ENCODE results near the gene CDK14.

The CDK14 gene

DNA sequence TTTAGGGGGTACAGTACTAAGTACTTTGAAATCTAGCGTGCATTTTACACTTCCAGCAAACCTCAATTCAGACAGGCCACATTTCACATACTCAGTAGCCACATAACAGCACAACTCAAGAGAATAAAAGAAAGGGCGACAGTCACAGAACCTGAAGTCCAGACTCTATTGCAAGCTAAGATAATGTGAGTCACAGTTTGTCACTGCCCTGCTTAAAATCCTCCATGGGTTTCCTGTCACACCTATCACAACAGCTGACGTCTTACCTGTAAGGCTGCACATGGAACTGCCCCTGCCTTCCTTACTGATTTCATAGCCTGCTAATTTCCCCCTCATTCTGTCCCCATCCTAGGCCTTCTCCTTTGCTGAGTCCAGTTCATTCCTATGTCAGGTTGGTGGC lies 16.1 kb upstream of the CDK14 start:
- no peak for TF ChIP-seq CTCF (IDR thresholded peaks at IDR 0.05; ENCODE audit: extremely low read depth, insufficient read depth, missing control alignments)
- no peak for DNase-seq (ENCODE audit: low spot score)
- in situ Hi-C loops (cut with MboI; ENCODE audit: low pct_unique_long_range_greater_than_20kb, low sequenced_read_pairs, unreplicated experiment): no loop called here

- in situ Hi-C loops (cut with MboI; ENCODE audit: low pct_unique_long_range_greater_than_20kb, low sequenced_read_pairs, unreplicated experiment): no loop called here
- no peak for DNase-seq (ENCODE audit: low spot score)
- no peak for TF ChIP-seq CTCF (IDR thresholded peaks at IDR 0.05; ENCODE audit: extremely low read depth, insufficient read depth, missing control alignments)
Measured at GRCh38 chr7:90582164-90582563, 14.0 kb upstream of the CDK14 start.

- DNase-seq (ENCODE audit: low spot score): no peak
- in situ Hi-C loops (cut with MboI; ENCODE audit: low pct_unique_long_range_greater_than_20kb, low sequenced_read_pairs, unreplicated experiment): no loop called here
- no peak for TF ChIP-seq CTCF (IDR thresholded peaks at IDR 0.05; ENCODE audit: extremely low read depth, insufficient read depth, missing control alignments)
Measured at GRCh38 chr7:90584378-90584777, 11.7 kb upstream of the CDK14 start.

DNA sequence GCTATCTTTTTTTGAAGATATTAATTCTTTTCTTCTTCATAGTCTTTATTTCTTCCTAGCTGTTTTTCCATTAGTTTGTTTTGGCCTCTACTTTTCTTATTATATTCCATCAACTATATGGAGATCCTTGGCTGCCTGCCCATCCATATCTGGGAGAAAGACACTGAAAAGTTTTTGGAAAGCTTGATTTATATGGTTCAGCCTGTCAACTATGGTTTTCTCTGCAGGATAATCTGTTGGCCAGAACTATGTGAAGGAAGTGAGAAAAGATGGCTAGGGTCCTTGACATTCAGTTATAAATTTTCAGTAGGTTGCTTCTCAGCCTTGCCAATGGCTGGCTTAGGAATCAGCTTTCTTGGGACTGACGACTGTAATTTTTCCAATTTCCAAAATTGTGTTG lies 10.0 kb upstream of the CDK14 start:
- no peak for TF ChIP-seq CTCF (IDR thresholded peaks at IDR 0.05; ENCODE audit: extremely low read depth, insufficient read depth, missing control alignments)
- in situ Hi-C loops (cut with MboI; ENCODE audit: low pct_unique_long_range_greater_than_20kb, low sequenced_read_pairs, unreplicated experiment): no loop called here
- DNase-seq (ENCODE audit: low spot score): no peak

DNA sequence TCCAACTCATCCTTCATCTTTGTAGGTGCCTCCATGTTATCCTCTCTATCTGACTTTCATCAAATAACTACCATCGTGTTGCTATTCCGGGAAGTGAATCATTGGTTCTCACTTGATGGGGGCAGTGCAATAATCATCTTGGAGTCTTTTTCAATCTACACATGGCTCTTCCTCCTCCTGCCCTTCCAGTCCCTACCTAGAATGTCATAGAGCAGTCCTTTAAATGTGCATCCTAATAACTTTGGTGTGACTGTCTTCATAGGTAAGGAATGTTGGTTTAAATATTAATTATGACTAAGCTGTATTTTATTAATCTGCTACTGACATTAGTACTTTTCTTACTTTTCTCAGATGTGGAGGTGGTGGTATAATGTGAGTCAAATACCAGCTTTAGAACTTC lies 8.4 kb upstream of the CDK14 start:
- no peak for TF ChIP-seq CTCF (IDR thresholded peaks at IDR 0.05; ENCODE audit: extremely low read depth, insufficient read depth, missing control alignments)
- DNase-seq (ENCODE audit: low spot score): no peak
- in situ Hi-C loops (cut with MboI; ENCODE audit: low pct_unique_long_range_greater_than_20kb, low sequenced_read_pairs, unreplicated experiment): no loop called here

- in situ Hi-C loops (cut with MboI; ENCODE audit: low pct_unique_long_range_greater_than_20kb, low sequenced_read_pairs, unreplicated experiment): no loop called here
- TF ChIP-seq CTCF (IDR thresholded peaks at IDR 0.05; ENCODE audit: extremely low read depth, insufficient read depth, missing control alignments): no peak
Measured at GRCh38 chr7:90592033-90592432, 4.1 kb upstream of the CDK14 start.

DNA sequence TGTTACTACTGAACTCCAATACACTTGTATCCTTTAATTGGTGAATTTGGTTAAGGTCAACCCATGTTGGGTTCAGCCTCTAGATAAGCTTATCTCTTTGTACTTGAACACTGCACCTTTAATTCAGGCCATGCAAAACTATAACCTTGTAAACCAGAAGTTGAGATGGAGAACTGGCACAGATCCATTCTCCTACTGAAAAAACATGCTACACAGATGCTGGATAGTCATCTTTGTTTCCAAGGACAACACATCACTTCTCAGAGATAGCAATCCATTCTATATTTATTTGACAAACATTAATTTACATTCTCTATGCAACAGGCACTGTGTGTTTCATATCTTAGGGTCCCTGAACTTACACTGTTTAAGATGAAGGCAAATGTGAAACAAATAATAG lies 2.9 kb upstream of the CDK14 start:
- no peak for DNase-seq (ENCODE audit: low spot score)
- no peak for TF ChIP-seq CTCF (IDR thresholded peaks at IDR 0.05; ENCODE audit: extremely low read depth, insufficient read depth, missing control alignments)
- in situ Hi-C loops (cut with MboI; ENCODE audit: low pct_unique_long_range_greater_than_20kb, low sequenced_read_pairs, unreplicated experiment): no loop called here

More at GRCh38 chr7:90592033-90592432, 4.1 kb upstream of the CDK14 start:
- DNase-seq (ENCODE audit: low spot score): no peak
